H4 (cell line): ENCODE measurements around the gene HOXB3. TPM values are rescaled to one million over a fixed set of nuclear protein-coding genes. Genes with fewer than 3 reads are reported as not detected.

ENCODE experiments used
- DNase-seq: peaks from one replicate; pipeline ENCODE4 v3.0.0-alpha.2; 2015; ENCODE audit warnings: low spot score
- total RNA-seq: library from RNA; depleted of rRNA; stranded (reverse); fragments of >200 nt; shearing (Covaris generic); gene quantifications from 2 replicates; pipeline ENCODE4 v1.2.3, GENCODE V29; 2014

Gene HOXB3
- total RNA-seq, 1 experiment from 2014 or later = 2.0 TPM

DNA sequence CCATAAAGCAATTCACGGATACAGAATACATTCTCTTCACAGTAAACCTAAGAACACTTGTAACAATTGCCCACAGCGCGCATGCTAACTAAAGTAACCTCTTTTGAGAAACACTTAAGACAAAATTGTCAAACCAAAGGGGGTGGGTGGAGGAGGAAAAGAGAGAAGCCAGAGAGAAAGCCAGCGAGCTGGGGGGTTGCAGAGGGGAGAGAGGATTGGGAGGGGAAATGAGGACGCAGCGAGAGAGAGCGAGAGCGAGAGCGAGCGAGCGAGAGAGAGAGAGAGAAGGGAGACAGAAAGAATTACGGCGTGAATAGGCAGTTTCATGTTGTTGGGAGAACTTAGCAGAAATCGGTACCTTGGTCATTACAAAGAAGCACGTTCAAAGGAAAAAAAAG is 22.4 kb upstream of the HOXB3 start:
- peak; percentile 39 for DNase-seq

DNA sequence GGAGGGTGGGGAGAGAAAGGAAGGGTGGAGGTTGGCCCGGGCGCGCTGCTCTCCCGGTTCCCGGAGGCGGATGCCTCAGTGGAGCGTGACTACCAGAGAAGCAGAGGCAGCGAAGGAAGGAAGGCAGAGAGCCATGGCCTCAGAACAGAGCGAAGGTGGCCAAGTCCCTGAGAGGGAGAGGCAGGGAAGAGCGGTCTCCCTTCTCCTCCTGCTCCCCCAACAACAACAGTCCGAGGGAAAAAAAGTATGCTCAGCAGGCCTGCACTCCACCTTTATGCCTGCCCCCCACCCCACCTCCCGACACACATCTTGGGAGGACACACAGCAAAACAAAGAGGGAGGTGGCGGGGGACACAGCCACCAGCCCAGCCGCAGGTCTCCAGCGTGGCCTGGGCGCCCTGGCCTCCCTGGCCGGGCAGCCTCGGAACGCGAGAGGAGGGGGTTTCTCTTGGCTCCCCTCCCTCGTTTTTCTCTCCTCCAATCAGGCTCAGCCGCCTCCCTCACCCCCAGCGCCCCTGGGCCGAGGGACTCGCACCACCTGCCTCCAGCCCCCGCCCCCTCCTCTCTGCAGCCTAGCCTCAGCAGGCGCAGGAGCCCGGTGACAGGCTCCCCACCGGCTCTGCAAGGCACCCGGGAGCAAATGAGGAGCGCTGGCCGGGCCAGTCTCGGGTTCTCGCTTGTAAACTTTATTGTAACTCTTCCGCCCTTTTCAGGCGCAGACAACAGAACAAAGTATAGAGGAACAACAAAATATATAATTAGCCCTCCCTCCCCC is 21.8 kb upstream of the HOXB3 start:
- DNase-seq = peak; percentile 31

GRCh38 chr17:48611213-48611612 is 21.2 kb upstream of the HOXB3 start:
- no peak for DNase-seq

- peak; percentile 69 for DNase-seq
Observed at GRCh38 chr17:48610282-48611211, 20.5 kb upstream of the HOXB3 start, which contains the start of gene HOXB7. Gene HOXB7, minus strand, starts transcription at chr17:48611017. Its CDS starts 99 bp downstream, at chr17:48610918.

DNA sequence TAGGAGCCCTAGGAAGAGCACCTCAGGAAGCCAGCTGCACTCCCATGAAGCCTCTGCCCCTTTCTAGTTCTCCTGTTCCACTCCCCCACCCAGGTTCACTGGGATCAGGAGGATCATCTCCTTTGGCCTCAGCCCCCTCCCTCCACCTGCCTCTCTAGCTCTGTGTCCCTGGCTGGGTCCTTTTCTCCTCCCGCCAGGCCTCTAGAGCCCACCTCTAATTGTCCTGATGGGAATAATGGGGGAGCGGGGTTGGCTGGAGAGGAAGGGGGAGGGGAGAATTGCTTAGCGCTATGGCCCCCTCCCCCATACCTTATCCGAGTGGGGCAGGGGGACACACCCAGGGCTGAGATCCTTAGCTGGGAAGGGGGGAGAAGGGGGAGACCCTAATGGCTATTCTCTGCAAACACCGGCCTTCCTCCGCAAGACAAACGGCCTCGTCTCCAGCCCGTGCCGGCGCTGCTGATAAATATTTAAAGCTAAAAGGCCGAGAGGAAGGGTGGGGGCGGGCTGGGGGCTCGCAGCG is 19.8 kb upstream of the HOXB3 start:
- no peak for DNase-seq

- DNase-seq = no peak
Observed at GRCh38 chr17:48609033-48609432, 19.0 kb upstream of the HOXB3 start.

- no peak for DNase-seq
Observed at GRCh38 chr17:48608494-48608834, 18.4 kb upstream of the HOXB3 start.

GRCh38 chr17:48606892-48607614 is 17.0 kb upstream of the HOXB3 start:
- DNase-seq = no peak

- DNase-seq = no peak
Observed at GRCh38 chr17:48605991-48606891, 16.2 kb upstream of the HOXB3 start.

DNA sequence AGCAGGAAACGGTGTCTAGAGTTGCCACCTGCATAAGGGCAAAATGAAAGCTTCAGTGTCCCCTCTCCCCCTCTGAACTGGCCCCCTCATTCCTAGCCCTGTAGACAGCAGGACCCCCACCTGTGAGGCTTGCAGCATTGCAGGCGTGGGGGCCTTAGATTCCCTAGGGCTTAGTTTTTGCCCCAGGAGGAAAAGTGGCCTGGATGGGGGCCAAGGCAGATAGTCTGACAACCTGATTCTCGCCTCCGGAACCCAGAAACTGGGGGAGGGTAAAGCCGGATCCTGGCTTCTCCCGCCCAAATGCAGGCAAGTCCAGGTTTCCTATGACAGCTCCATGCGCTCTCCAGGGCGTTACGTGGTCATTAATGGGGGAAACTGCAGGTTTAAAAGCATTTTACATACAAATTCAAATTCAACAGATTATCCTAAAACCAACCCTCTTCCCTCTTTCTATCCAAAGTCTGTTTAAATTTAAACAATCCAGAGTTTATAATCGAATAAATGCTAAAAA is 15.4 kb upstream of the HOXB3 start:
- DNase-seq = no peak

- peak; percentile 69 for DNase-seq
Observed at GRCh38 chr17:48604770-48605329, 14.8 kb upstream of the HOXB3 start, which contains the start of gene HOXB6. Gene HOXB6, minus strand, starts transcription at chr17:48604986. Its CDS starts 6,836 bp downstream, at chr17:48598150.

- DNase-seq = peak; percentile 82
Observed at GRCh38 chr17:48603959-48604769, 14.1 kb upstream of the HOXB3 start.

DNA sequence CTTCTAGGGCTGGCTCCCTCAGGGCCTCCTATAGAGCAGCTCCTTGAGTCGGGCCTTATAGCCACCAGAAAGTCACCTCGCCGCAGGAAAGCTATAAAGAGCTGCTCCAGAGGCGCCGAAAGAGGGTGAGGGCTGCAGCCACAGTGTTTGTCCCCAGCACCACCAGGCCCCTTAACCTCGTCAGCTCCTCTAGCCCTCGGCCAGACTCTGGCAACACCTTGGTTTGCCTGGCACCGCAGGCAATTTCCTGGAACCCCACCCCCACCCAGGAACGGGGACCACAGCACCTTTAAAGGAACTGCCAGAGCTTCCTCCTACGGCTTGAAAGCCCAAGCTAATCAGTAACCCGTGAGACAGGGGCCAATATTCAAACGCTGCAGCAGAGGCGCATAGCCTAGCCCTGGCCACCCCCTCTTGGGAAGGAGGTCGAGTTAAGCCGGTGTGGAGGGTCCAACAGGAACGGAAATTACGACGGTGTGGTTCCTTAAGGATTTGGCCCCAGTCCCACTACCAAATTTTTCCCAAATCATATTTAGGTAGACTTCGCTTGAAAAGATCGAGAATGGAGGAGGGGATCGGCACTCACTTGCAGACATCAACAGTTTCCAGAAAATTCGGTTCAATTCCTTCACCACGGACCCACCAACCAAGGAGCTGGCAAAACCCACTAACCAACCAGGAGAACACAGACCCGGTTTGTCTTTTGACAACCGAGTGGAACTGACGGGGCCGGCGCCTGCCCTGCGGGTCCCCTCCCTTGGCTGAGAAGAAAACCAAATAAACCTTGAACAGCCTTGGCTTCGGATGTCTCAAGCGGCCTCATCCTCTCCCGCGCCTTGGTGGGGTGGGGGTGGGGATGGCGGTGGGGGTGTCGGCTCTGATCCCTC is 11.7 kb upstream of the HOXB3 start:
- no peak for DNase-seq

DNA sequence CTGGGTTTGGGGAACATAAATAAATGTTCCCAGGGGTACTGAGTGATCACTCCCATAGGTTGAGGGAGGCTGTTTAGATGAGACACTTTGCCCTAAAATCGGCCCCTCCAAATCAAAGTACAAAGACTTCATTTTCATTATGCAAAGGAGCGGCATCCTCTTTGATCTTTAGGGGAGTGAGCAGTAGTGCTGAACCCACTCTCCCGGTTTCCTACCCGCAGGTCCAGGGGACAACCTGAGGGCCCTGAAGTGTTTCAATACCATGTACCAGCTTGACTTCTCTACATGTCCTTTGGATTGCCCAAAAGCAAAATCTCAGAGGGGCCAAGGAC is 11.1 kb upstream of the HOXB3 start:
- DNase-seq = no peak

DNA sequence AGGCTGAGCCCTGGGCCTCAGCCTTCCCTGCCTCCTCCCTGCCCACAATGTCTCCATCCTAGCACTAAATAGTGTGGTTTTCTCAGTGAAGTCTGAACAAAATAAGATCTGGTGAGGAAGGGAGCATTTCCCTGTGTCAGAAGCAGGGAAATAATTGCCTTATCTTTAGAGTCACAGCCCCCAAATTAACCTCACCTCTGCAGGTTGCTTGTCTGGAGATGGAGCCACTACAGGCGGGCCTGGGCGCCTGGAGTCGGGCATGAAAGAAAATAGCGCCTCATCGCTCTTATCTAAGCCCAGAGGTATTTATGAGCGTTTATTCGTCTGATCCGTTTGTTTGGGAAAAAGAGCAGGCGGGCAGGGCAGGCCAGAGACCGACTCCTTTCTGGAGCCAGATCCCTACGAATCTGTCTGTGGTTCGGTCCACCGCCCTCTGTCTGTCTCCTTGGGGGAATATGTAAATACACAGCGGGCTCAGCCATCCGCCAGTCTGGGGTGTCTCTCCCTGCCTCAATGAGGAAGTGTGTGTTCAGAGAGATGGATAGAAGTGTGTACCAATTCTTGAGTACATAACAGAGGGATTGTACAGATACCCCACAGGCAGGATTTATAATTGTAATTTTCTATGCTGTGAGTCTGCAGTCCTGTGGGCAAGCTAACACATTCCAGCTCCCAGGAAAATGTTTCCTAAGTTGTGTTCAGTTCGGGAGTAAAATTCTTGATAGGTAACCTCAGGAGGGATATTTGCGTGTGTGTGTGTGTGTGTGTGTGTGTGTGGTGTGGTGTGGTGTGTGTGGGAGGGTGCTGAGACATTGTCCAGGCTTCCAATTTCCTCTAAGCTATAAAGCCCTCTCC is 10.4 kb upstream of the HOXB3 start:
- DNase-seq = peak; percentile 34

- DNase-seq = no peak
Observed at GRCh38 chr17:48599354-48599753, 9.3 kb upstream of the HOXB3 start.

GRCh38 chr17:48598736-48599135 is 8.7 kb upstream of the HOXB3 start:
- no peak for DNase-seq
